Tibial nerve (tissue), 4 donors: Measurements from ENCODE around the gene GRIK3. TPM values are rescaled to one million over a fixed set of nuclear protein-coding genes. Genes with fewer than 3 reads are reported as not detected.

Source experiments
- DNase-seq, 2 donors: peaks; one replicate each; pipeline ENCODE4 v3.0.0-alpha.2; 2019; ENCODE audit warnings: low spot score in 2 of 2
- H3K27ac ChIP-seq, 4 donors: fragments of 200-600 bp; sonication (generic) in 3 of 4; one replicate each; pipeline ENCODE4 v1.5.1; 2017 to 2019; ENCODE audit warnings: mild to moderate bottlenecking in 1 of 4
- H3K27me3 ChIP-seq, 2 donors: fragments of 200-600 bp; sonication (generic) in 1 of 2; one replicate each; pipeline versions ENCODE4 v1.5.1 to v1.6.0; 2017 to 2019
- H3K36me3 ChIP-seq, 3 donors: fragments of 200-600 bp; sonication (generic); one replicate each; pipeline ENCODE4 v1.5.1; 2018 to 2019
- H3K4me1 ChIP-seq, 4 donors: fragments of 200-600 bp; sonication (generic) in 3 of 4; one replicate each; pipeline ENCODE4 v1.5.1; 2017 to 2019
- H3K4me3 ChIP-seq, 4 donors: fragments of 200-600 bp; sonication (generic) in 3 of 4; one replicate each; pipeline ENCODE4 v1.5.1; 2017 to 2019; ENCODE audit warnings: mild to moderate bottlenecking in 1 of 4, moderate library complexity in 1 of 4
- H3K9me3 ChIP-seq, 4 donors: fragments of 200-600 bp; sonication (generic) in 3 of 4; one replicate each; pipeline ENCODE4 v1.5.1; 2017 to 2019
- CTCF ChIP-seq, 5 experiments: fragments of 200-600 bp in 3 of 5; fragments of 450-650 bp in 2 of 5; sonication (generic) in 3 of 5; IDR thresholded peaks; one replicate each; pipeline ENCODE4 v1.5.1; 2016 to 2019; ENCODE audit warnings: antibody characterized with exemption in 5 of 5, mild to moderate bottlenecking in 3 of 5, moderate library complexity in 2 of 5
- EP300 ChIP-seq, 2 donors: sonication (generic); formaldehyde crosslinking; IDR thresholded peaks; one replicate each; pipeline ENCODE4 v1.6.1; 2017; ENCODE audit warnings: antibody characterized with exemption in 2 of 2, mild to moderate bottlenecking in 1 of 2
- POLR2A ChIP-seq, 2 donors: fragments of 450-650 bp; IDR thresholded peaks; one replicate each; pipeline ENCODE4 v1.6.1; 2017; ENCODE audit warnings: antibody characterized with exemption in 2 of 2, mild to moderate bottlenecking in 2 of 2, moderate library complexity in 2 of 2
- WGBS, 2 donors: methylation state at CpG; one replicate each; pipeline ENCODE4 v1.1.5; 2018; 5-methylcytosine and 5-hydroxymethylcytosine counted together
- total RNA-seq, 4 donors: library from RNA; depleted of rRNA; stranded (reverse); fragments of >200 nt; gene quantifications; one replicate each; pipeline ENCODE4 v1.1.0, GENCODE V29; 2016

Gene GRIK3
- total RNA-seq, 4 donors from 2014 or later: 12.8 to 26.2 (median 21.7) TPM

- TF ChIP-seq CTCF (IDR thresholded peaks at IDR 0.05) (no peak), EP300 (IDR thresholded peaks at IDR 0.05) (no peak), POLR2A (IDR thresholded peaks at IDR 0.05) (no peak)
- Histone ChIP-seq H3K27me3 (no peaks in the 10 kb centered on the region), H3K27ac (no peak overlapping the region), H3K36me3 (no peaks in the 10 kb centered on the region), H3K4me1 (no peaks in the 10 kb centered on the region), H3K9me3 (no peaks in the 10 kb centered on the region), H3K4me3 (no peak overlapping the region)
- DNase-seq: no peak
Measured at GRCh38 chr1:36789535-36789934, 244.8 kb downstream of the GRIK3 start.

- 56 to 57% methylated on average over 12 of the region's 12 CpGs for WGBS, 2 donors
- H3K27me3 ChIP-seq: no peaks in the 10 kb centered on the region
- TF ChIP-seq CTCF (IDR thresholded peaks at IDR 0.05) (no peak), EP300 (IDR thresholded peaks at IDR 0.05) (no peak), POLR2A (IDR thresholded peaks at IDR 0.05) (no peak)
Measured at GRCh38 chr1:36787312-36787913, 246.9 kb downstream of the GRIK3 start.

GRCh38 chr1:36786425-36786824 lies 247.9 kb downstream of the GRIK3 start:
- Histone ChIP-seq H3K4me1 (no peaks in the 10 kb centered on the region), H3K9me3 (no peaks in the 10 kb centered on the region), H3K36me3 (no peaks in the 10 kb centered on the region), H3K27ac (no peak overlapping the region), H3K4me3 (no peak overlapping the region), H3K27me3 (no peaks in the 10 kb centered on the region)
- DNase-seq: no peak
- 59 to 67% methylated on average over 5 of the region's 5 CpGs for WGBS, 2 donors
- TF ChIP-seq CTCF (IDR thresholded peaks at IDR 0.05) (no peak), POLR2A (IDR thresholded peaks at IDR 0.05) (no peak), EP300 (IDR thresholded peaks at IDR 0.05) (no peak)

More at GRCh38 chr1:36787312-36787913, 246.9 kb downstream of the GRIK3 start:
- Histone ChIP-seq H3K4me1 (no peaks in the 10 kb centered on the region), H3K9me3 (no peaks in the 10 kb centered on the region), H3K36me3 (no peaks in the 10 kb centered on the region), H3K4me3 (no peak overlapping the region), H3K27ac (no peak overlapping the region)
- DNase-seq: no peak

GRCh38 chr1:36784147-36784859 lies 250.0 kb downstream of the GRIK3 start:
- WGBS, 2 donors: 76 to 77% methylated on average over 9 of the region's 9 CpGs
- DNase-seq: no peak
- Histone ChIP-seq H3K36me3 (no peaks in the 10 kb centered on the region), H3K27me3 (no peaks in the 10 kb centered on the region), H3K4me1 (no peaks in the 10 kb centered on the region), H3K27ac (no peak overlapping the region), H3K4me3 (no peak overlapping the region), H3K9me3 (no peaks in the 10 kb centered on the region)
- TF ChIP-seq CTCF (IDR thresholded peaks at IDR 0.05) (no peak), EP300 (IDR thresholded peaks at IDR 0.05) (no peak), POLR2A (IDR thresholded peaks at IDR 0.05) (no peak)

- no peaks in the 10 kb centered on the region for H3K27me3 ChIP-seq
Measured at GRCh38 chr1:36783475-36783874, 250.8 kb downstream of the GRIK3 start.

More at GRCh38 chr1:36783475-36783874, 250.8 kb downstream of the GRIK3 start:
- Histone ChIP-seq H3K4me1 (no peaks in the 10 kb centered on the region), H3K36me3 (no peaks in the 10 kb centered on the region), H3K4me3 (no peak overlapping the region), H3K27ac (no peak overlapping the region), H3K9me3 (no peaks in the 10 kb centered on the region)
- TF ChIP-seq EP300 (IDR thresholded peaks at IDR 0.05): no peak
- no peak for TF ChIP-seq POLR2A (IDR thresholded peaks at IDR 0.05)
- TF ChIP-seq CTCF (IDR thresholded peaks at IDR 0.05): no peak
- no peak for DNase-seq
- 88 to 98% methylated on average over 3 of the region's 3 CpGs for whole genome bisulfite sequencing, 2 donors
